Measurements from ENCODE around the gene FYN. TPM values are rescaled to one million over a fixed set of nuclear protein-coding genes. Genes with fewer than 3 reads are reported as not detected.

FYN gene
- total and polyA plus RNA-seq, 10 of the 15 experiments (the other 5 are each of a cell fraction or from before 2014, with no cell fraction given) = 51.4 to 247 (median 138) TPM

GRCh38 chr6:111846492-111847409 lies 26.5 kb downstream of the FYN start:
- FAIRE-seq (no peak), DNase-seq (ENCODE audit: low read depth, low spot score) (no peak), ATAC-seq (no peak)
- Histone ChIP-seq H2AFZ (ENCODE audit: control insufficient read depth, low read depth, low read length) (no peak overlapping the region), H3K36me3 (ENCODE audit: control insufficient read depth in 2 of 2, insufficient read depth in 2 of 2, low read length in 1 of 2) (peaks cover 3 to 13% of the 10 kb centered on the region in 2 experiments; a peak in 3 of 4 replicates), H4K20me1 (ENCODE audit: control insufficient read depth, insufficient read depth) (0 out of 2 replicates have a peak, but pooled peaks cover 3% of the 10 kb centered on the region), H3K9ac (ENCODE audit: control insufficient read depth, insufficient read depth, low read length) (no peak overlapping the region; the same call in 1 of the 2 replicates), H3K4me3 (peak overlapping the region; percentile 45), H3K79me2 (ENCODE audit: control insufficient read depth, insufficient read depth, low read length) (peaks cover 84% of the 10 kb centered on the region), H3K9me3 (replicated peaks; ENCODE audit: control insufficient read depth, insufficient read depth, low read length) (no peaks in the 10 kb centered on the region), H3K4me1 (ENCODE audit: control insufficient read depth, insufficient read depth, low read length) (peaks cover 65% of the 10 kb centered on the region), H3K27me3 (replicated peaks in 1 of 2; ENCODE audit: control insufficient read depth in 2 of 2, insufficient read depth in 2 of 2, low read length in 1 of 2) (no peaks in the 10 kb centered on the region), H3K27ac (ENCODE audit: control insufficient read depth, insufficient read depth) (peak overlapping the region; percentile 72), H3K4me2 (ENCODE audit: control insufficient read depth, insufficient read depth) (peak overlapping the region; percentile 32; the same call in 1 of the 2 replicates)
- in situ Hi-C loops (cut with MboI) (loop anchor here (25.0 kb wide), 1 partner anchor 1791 kb away; no protein-coding TSS in a partner anchor), intact Hi-C loops (cut with micrococcal nuclease; ENCODE audit: unreplicated experiment) (no loop called here)
- ChIA-PET SMC1A (ENCODE audit: uncharacterized antibody, unreplicated experiment) (interaction anchor here (0.6 to 9.9 kb wide), 17 partner anchors 6 to 1799 kb away, joined by 3 to 92 read pairs (median 7); partner anchors contain the start of gene FYN), RAD21 (ENCODE audit: unreplicated experiment) (interaction anchor here (0.6 to 5.1 kb wide), 8 partner anchors 22 to 83 kb away, joined by 3 to 49 read pairs (median 4); no protein-coding TSS in a partner anchor), POLR2A (interaction anchor here (0.6 to 1.7 kb wide), 5 partner anchors 12 to 949 kb away, joined by 3 to 4 read pairs (median 3); no protein-coding TSS in a partner anchor), CTCF (interaction anchor here (0.9 to 1.8 kb wide), 6 partner anchors 21 to 105 kb away, joined by 3 to 11 read pairs (median 4); no protein-coding TSS in a partner anchor)
- WGBS (ENCODE audit: insufficient coverage, insufficient replicate concordance, low lambda C conversion rate, missing lambda C conversion rate) = 28% methylated on average over 5 of the region's 5 CpGs
- no TSS peak for BruUV-seq (replicated peaks)
- TF ChIP-seq USF1 (IDR thresholded peaks at IDR 0.05; ENCODE audit: borderline replicate concordance, extremely low read length, insufficient read depth, low read depth, low read length) = no peak
- TF ChIP-seq EP300 (IDR thresholded peaks at IDR 0.05; ENCODE audit: borderline replicate concordance in 1 of 2, control insufficient read depth in 1 of 2, low read depth in 2 of 2, low read length in 2 of 2) = 0 out of 4 replicates have a peak, but pooled peaks of 1 of the 2 experiments have one; percentile 12
- peak; percentile 70 for TF ChIP-seq ZNF384 (IDR thresholded peaks at IDR 0.05; ENCODE audit: borderline replicate concordance, low read depth, low read length)
- peak; percentile 79; the same call in 1 of the 2 replicates for TF ChIP-seq SPI1 (IDR thresholded peaks at IDR 0.05; ENCODE audit: borderline replicate concordance, insufficient read depth, low read depth, low read length)
- TF ChIP-seq IKZF2 (IDR thresholded peaks at IDR 0.05) = peak; percentile 67 to 69; a peak in 2 of 4 replicates
- TF ChIP-seq NFIC (IDR thresholded peaks at IDR 0.05; ENCODE audit: low read depth, low read length) = no peak
- no peak for TF ChIP-seq YBX1 (IDR thresholded peaks at IDR 0.05)
- no peak for TF ChIP-seq ASH2L (IDR thresholded peaks at IDR 0.05; ENCODE audit: borderline replicate concordance, low read depth)
- no peak for TF ChIP-seq PRDM15 (CRISPR knock-in tag; IDR thresholded peaks at IDR 0.05)
- TF ChIP-seq ATF7 (IDR thresholded peaks at IDR 0.05; ENCODE audit: low read depth) = no peak
- TF ChIP-seq ETV6 (conservative IDR thresholded peaks at IDR 0.05 in 1 of 2, IDR thresholded peaks at IDR 0.05 in 1 of 2; ENCODE audit: borderline replicate concordance in 1 of 2, low read depth in 1 of 2) = no peak
- no peak for TF ChIP-seq IRF3 (IDR thresholded peaks at IDR 0.05)
- peak; percentile 36; the same call in 1 of the 2 replicates for TF ChIP-seq RUNX3 (IDR thresholded peaks at IDR 0.05; ENCODE audit: low read length)
